Stimulated activated CD4-positive, alpha-beta T cell treated with anti-CD3 and anti-CD28 coated beads, TNF-alpha, amount 100 ng/mL, for 48 hours (primary cell): ENCODE data around the gene BHLHE41.

Experiments used
- DNase-seq, 3 donors: peaks; one replicate each; pipeline ENCODE4 v3.0.0-alpha.2; 2020; ENCODE audit warnings: low read depth in 3 of 3

Gene BHLHE41

DNA sequence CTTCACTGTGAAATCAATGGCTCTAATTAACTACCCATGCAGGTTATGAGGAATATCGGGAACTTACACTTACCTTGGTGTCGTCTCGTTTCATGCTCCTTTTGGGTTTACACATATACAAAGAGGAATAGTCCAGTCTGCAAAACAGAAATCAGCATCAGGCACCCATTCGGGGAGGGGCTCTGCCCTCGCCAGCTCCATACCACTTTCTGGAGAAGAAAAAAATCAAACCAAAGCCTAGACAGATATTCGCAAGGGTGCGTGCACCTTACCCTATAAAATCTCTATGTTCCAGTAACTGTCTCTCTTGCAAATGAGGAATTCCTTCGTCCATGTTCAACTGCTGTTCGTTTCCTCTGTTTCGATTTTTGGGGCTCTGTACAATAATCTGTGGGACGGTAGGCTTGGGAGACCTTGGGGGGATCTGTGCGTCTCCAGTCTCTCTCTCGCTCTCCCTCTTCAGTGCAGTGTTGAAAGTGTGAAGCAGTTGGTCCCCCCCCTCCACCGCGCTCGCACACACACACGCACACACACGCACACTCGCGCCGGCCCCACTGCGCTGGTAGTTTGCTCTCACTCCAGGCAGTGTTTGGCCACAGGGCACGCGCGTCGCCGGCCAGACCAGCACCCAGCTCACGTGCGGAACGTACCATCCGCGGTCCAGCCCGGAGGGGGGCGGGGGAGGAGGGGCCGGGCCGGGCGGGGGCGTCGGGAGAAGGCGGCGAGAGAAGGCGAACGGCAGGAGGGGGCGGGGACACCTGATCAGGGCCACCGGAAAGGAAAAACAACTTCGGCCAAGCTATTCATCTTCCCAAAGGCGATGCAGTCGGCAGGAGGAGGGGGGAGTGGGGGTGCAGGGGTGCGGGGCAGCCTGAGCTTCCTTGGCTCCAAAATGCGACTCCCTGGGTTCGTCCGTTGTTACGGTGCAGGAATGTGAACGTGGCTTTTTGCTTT is at the start of gene BHLHE41:
Gene BHLHE41, minus strand, starts transcription at position 592 of the 954 bp plus-strand sequence. Its CDS starts 258 bp downstream, at position 334.
- no peak for DNase-seq

DNA sequence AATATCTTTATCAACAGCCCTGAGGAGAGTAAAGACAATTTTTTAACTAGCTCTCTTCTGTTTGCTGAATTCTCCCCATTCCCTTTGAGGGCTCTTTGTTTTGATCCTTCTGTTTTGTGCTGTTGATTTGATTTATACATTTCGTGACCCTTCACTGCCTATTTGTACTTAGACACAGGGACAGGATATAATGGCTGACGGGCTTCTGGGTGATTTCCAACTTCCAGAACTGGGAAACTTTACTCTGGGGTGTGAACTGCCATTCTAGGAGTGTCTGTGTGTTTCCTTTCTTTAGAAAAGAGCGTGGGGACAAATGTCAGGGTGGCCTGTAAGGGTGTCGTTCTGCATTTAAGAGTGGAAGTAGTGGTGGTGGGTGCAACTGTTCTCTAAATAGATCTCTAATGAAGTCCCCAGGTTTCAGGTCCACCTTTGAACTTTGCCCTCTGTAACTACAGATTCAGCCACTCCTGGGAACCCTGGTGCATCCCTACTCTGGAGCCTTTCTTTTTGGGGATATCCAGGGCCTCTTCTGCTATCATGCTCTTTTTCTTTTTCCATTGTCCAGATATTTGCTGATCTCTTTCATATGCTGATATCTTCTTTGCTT is 48.2 kb upstream of the BHLHE41 start:
- DNase-seq = no peak

DNA sequence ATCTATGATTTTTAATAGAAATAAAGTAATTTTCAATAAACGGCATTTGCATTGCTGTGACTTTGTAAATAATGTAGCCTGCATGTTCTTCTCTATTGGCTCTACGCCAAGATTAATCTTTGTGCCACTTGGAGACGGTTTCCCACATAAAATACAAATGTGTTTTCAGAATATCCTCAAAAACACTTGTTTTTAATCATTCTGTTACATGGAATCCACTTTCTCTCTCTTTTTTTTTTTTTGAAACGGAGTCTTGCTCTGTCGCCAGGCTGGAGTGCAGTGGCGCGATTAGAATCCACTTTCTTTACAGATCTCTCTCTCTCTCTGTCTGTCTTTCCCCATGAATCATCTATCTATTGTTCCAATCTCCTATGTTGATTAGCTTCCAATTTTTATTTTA is 47.7 kb upstream of the BHLHE41 start:
- no peak for DNase-seq

DNA sequence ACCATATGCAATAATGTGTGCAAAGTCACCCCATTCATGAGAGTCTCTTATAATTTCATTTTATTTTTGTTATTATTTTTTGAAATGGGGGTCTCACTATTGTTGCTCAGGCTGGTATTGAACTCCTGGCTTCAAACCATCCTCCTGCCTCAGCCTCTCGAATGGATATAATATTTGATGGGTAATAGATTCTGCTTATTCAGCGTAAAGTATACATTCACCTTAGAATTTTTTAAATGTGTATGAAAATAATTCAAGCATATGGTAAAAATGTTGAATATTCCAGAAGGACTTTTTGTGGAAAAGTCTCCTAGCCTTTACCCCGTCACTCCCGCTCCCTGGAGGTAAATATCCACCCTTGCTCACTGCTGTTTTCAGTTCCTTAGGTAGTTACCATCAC is 47.2 kb upstream of the BHLHE41 start:
- no peak for DNase-seq

DNA sequence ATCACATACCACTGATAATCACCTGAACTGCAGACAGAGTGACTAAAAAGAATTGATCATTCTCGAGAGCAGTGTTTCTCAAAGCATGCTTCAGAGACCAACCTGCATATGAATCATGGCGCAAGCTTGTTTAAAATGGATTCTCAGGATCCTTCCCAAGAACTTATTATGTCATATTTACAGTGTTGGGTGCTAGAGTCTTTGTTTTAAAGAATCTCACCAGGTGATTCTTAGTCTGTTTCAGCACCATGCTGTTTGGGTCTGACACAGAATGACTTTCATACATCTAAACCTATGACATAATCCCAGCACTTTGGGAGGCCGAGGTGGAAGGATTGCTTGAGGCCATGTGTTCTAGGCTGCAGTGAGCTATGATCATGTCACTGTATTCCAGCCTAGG is 39.3 kb upstream of the BHLHE41 start:
- no peak for DNase-seq

DNA sequence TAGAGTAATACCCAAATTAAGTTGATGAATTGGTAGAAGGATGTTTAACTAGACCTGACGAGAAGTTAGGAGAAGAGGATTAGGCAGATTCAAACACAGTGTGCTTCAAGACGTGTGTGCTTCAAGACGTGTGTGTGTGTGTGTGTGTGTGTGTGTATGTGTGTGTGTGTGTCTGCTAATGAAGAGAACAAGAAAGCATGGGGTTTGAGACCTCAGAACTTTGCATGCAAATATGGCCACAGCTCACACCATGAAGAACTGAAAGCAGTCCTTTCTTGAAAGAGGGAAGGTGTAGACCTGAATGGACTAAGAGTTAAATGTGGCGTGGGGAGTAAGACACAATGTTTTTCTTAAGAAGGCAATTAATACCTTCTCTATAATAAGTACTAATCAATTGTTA is 38.1 kb upstream of the BHLHE41 start:
- no peak for DNase-seq

DNA sequence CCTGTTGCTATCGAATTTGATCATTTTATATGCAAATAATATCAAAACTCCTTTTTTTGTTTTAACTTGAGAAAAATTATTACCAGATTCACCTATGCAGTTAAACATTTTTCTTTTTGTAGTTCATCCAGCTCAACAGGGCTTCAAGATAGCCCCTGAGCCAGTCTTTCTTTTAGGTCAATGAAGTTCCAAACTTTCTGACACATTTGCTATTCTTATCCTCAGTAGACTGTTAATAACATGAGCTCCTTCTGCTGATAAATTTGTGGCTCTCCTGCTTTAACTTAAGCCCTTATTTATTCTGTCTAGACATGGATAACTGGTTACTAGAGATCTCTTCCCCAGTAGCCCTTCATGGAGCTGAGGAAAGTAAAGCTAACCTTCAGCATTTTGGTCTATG is 37.3 kb upstream of the BHLHE41 start:
- no peak for DNase-seq

DNA sequence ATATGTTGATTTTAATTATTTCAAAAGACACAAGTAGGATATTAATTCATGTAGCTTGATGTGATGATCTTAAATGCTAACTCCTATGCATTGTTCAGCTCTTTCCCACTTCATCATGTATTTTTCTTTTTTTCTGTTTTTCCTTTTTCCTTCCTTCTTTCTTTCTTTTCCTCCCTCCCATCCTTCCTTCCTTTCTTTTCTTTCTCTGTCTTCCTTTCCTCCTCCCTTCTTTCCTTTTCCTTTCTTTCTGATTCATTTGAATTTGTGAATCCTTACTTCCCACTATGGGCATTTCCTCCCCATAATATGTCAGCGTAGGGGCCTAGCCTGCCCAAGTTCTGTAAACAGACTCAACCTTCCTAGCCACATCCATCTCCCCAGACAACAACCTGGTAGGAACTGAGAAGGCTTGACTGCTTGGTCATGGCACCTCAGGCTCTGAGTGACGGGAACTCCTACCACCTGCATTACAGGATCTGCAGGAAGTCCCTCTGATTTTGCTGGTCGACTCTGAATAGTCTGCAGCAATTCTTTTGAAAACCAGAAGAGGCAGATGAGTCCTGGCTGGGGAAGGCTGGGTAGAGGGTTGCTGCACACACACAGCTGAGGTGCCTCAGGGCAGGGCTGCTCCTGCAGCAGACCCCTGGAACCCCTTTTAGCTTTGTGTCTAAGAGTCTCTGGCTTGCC is 33.4 kb upstream of the BHLHE41 start:
- DNase-seq = no peak

DNA sequence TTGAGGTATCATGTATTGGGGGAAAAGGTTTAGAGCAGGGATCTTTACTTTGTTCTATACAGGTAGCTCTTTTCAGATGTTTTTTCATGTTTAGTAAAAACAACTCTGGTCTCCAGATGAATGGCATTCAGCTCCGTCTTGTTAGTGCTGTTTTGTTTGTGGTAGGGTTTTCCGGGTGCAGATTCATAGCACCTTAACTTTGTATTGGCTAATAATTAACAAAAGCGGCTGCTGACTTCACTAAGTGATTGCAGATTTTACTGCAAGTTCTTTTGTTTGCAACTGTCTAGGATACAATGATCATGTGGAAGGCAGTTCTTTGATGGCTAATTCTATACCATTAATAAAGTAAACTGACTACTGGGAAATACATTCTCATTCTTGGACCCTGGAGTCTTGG is 32.2 kb upstream of the BHLHE41 start:
- no peak for DNase-seq

DNA sequence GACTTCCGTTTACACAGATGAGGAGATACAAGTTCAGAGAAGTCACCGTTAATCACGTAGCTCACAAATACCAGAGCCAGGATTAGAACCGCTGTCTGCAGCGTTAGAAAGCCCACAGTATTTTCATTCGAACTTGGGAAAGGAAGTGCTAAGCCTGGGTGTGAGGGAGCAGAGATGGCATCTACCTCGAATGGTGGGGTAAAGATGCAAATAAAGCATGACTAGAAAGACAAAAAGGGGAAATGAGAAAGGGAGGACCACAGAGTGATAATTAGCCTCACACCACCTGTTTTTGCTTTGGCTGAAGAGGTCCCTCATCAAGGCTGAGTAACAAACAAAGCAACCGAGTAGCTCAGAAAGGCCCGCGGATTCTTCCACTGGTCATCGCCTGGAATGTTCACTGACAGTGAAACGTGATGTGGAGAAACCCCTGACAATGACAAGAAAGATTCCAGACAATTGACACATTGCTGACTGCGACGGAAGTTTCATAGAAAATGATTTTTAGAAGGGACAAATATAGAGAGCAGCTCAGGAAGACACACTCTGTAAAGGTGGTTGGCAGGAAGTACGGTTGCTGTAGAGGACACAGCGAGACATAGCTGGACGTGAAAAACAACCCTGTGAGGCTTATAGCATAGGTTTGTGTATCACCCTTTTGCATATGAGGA is 31.5 kb upstream of the BHLHE41 start:
- DNase-seq = no peak

DNA sequence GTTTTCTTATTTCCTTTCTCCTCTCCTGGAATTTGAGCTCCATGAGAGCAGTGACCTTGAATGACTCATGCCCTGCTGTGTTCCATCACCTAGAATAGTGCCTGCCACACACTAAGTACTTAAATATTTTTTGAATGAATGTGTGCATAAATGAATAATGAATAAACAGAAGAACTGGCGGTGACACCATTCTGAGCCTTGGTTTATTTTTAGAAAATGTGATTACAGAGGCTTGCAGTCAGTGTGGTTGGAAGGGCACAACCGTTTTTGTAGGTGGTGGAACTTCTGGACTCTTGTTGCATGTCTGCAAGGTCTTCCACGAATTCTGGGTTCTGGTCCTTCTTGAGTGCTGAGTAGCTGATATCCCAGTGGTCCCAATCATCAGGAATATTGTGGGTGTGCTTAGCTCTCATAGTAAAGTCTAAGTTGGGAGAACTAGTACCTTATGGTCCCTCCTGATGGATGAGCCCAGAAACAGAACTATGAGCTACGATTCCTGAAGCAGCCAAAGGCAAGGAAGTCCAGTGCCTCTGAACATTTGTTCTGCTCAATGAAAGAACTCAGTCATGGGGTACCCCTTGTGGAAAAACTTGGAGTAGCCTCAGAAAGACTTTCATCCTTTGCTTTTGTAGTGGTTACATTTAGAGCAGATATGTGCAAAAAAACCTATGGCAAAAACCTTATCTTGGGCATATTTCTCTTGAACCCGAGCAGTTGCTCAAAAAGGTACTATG is 28.8 kb upstream of the BHLHE41 start:
- no peak for DNase-seq

DNA sequence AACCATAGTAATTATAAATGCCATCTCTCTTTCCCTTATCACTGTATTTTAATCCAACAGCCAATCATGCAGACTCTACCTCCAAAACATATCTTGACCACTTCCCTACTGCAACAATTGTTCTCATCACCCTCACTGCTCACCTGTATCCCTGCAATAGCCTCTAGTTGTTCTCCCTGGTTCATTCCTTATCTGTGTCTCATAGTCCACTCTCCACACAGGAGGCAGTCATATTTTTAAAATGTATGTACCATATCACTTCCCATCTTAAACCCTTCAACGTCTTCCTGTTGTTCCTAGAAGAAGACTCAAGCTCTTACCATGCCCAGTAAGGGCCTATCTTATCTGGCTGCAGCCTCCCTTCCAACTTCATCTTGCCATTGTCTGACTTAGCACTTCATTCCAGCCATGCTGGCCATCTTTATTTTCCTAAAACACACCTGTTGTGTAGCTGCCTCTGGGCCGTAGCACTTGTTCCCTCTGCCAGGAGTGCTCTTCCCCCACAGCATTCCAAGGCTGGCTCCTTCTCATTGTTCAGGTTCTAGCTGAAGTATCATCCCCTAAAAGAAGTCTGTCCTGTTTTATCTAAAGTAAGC is 27.8 kb upstream of the BHLHE41 start:
- DNase-seq = no peak

DNA sequence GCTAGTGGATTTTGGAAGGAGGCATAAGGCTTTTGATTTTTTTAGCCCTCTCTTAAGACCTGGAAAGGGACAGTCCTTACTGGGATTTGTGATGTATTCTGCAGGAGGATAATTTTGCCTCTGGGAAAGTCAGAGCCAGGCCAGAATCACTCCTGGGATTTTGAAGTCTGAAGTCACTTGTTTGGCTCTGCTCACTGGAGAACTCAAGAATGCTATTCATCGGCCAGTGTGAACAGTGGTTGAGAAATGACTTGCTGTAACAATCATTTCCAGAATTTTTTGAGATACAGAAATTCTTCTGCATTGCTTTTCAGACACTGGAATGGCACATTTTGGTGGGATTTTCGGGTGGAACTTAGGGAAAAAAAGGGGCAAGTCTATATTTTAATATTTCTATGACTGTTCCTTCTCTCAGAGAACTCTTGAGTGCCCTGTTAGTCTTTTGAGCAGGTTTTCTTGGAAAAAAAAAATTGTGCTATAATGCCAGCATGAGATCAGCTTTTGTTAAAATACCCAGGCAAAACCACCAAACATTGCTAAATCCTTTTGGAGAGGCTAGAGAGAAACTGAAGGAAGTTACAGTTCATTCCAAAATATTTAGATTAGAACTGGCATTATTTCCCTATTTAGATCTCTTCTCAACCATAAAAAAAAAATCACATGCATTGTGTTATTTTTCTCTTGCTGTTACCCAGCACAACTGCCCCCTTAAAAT is 26.1 kb upstream of the BHLHE41 start:
- no peak for DNase-seq

DNA sequence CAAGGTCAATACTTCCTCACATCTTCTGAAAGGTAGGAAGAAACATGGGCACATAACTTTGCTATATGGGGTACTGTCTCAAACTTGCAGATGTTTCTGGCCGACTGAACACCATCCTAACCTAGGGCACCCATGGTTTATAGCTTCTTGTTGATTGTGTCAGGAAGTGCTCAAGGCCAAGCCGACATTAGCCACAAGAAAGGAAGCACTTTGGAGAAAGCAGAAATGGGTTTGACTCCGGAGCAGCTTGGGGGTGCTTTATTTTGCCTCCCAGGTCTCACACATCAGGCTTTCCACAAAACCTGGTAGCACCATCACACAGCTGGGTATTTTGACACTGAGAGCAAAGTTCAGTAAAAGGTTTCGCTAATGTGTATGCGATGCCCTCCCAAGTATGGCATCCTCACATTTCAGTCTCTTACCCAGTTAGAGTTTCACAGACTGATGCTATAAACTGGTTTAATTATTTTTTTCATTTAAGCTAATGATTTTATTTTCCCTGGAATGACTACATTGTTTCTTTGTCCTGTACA is 25.2 kb upstream of the BHLHE41 start:
- DNase-seq = no peak

DNA sequence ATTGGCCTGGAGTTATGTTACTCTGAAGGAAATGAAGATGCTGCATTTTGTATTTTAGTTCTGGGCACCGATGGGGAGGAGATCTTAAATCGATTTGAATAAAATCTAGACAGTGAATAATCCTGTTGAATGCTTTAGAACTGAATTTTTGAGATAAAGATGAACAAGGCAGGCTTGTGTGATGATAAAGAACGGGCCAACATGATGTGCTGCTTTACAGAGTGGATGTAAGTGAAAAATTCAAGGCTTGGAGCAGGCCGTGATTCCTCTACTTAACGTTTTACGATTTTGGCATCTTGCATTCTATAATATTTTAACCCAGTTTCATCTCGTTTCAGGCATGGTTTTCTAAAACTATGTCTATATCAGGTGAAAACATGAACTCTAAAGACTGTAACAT is 23.5 kb upstream of the BHLHE41 start:
- no peak for DNase-seq

DNA sequence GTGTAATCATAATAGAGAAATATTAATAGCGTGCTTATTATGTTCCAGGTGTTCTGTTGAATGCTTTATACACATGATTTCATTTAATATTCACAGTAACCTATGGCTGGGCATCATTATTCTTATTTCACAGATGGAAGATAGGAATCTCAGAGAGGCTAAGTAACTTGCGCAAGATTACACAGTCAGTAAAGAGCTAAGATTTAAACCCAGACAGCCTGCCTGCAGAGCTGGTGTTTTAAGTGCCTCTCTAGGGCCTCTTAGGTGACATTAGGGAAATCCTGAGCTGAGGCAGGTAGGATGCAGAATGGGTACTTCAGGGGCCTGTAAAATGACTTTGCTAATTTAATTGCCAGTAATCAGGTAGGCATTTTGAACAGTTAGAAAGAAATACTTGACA is 18.5 kb upstream of the BHLHE41 start:
- no peak for DNase-seq

DNA sequence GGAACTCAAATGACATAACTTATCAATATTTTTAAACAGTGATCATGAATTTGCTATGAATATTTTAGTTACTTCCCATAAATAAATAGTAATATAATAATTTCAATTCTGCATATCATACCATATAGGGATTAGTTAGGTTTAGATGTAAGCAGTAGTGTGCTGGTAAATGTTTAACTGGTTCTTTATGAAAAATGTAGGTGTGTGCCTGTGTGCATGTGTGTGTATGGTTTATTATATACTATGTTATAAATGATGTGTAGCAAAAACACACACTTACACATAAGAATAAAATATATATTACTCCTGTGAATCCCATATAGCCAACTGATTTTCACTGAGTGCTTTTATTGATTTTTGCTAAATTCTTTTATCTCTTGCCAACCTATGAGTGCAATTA is 14.0 kb upstream of the BHLHE41 start:
- no peak for DNase-seq

DNA sequence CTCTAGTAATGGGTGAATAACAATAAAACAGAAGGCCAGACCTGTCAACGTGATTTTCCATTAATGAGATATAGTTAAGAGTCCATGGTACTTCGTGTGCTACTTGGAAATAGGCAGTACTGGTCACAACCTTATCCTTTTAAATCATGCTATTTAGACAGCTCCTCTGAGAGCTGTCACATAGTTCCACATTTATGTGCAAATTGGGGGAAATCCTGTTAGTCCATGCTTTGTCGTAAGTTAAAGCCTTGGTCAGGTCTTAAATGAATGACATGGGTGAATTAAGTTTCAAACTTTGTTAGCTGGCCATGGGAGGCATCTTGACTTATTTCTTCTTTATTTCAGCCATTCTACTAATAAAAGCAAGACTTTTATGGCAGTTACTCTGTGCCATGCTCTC is 11.9 kb upstream of the BHLHE41 start:
- no peak for DNase-seq

DNA sequence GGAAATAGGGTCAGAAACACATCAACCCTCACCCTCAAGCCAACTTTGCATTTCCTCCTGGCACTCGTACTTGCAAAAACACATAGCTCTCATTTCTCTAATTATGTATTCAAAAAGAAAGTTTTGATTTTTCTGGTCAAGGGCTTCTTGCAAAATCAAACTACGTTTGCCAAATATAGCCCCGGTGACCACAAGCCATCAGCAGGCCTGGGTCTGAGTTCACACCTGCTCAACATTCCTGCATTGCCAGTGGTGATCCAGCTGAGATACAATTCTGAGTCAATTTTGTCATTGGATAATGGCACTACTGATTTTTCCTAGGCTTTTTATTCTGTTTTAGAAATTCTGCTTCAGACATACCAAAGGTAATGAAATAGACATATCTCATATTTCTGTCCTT is 10.7 kb upstream of the BHLHE41 start:
- no peak for DNase-seq

DNA sequence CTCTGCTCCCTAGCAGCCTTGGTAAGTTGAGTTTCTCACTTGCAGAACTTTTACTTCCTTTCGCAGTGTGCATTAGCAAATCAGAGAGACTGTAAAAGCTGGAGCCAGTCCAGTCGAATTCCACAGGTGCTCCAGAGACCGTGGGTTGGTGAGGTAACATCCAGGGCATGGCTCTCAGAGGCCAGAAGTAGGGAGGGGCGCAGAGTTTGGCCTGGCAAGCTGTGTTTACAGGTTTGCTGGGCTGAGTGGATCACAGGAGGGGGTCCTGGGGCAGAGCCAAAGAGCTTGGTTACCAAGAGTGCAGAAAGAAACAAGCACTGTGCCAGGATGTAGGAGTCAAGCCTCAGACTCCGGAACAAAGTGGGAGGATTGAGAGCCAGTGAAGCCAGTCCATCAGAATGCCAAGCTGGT is 10.2 kb upstream of the BHLHE41 start:
- no peak for DNase-seq
